CD4-positive, CD25-positive, alpha-beta regulatory T cell (primary cell): ENCODE results near the gene PLSCR2. TPM values are rescaled to one million over a fixed set of nuclear protein-coding genes. Genes with fewer than 3 reads are reported as not detected.

Source experiments
- ATAC-seq, 2 donors: fragments of 150-1000 bp; cut with Tn5 transposase; one replicate each; pipeline ENCODE4 v1.10.0; 2021; ENCODE audit warnings: low read depth in 2 of 2, moderate number of reproducible peaks in 2 of 2, moderate library complexity in 1 of 2
- DNase-seq, 3 donors: peaks; one replicate each; pipeline versions ENCODE4 v3.0.0 to v3.0.0-alpha.2; 2012 to 2022; ENCODE audit warnings: mixed read lengths in 1 of 3
- H3K27ac ChIP-seq: one replicate; pipeline ENCODE4 v1.7.0; 2013; ENCODE audit warnings: mild to moderate bottlenecking, low read length; ENCODE audit not compliant: insufficient read depth, poor library complexity, severe bottlenecking
- H3K27me3 ChIP-seq: one replicate; pipeline ENCODE4 v1.7.0; 2013; ENCODE audit warnings: low read length; ENCODE audit not compliant: control insufficient read depth, insufficient read depth
- H3K36me3 ChIP-seq: one replicate; pipeline ENCODE4 v1.7.0; 2013; ENCODE audit warnings: mild to moderate bottlenecking, low read length, moderate library complexity; ENCODE audit not compliant: control insufficient read depth, insufficient read depth
- H3K4me1 ChIP-seq: 2 replicates; pipeline ENCODE4 v1.7.0; 2013; ENCODE audit warnings: mild to moderate bottlenecking, low read length; ENCODE audit not compliant: insufficient read depth, control insufficient read depth, poor library complexity, severe bottlenecking
- H3K4me3 ChIP-seq: one replicate; pipeline ENCODE4 v1.7.0; 2013; ENCODE audit warnings: low read depth, mild to moderate bottlenecking, low read length, moderate library complexity
- H3K9me3 ChIP-seq, 2 experiments: 1 replicate in 1 of 2; 2 replicates in 1 of 2; pipeline ENCODE4 v1.7.0; 2013; ENCODE audit warnings: low read length in 2 of 2, mild to moderate bottlenecking in 1 of 2, moderate library complexity in 1 of 2; ENCODE audit not compliant: control insufficient read depth in 2 of 2
- H3K27ac Mint-ChIP-seq, 3 donors: one replicate each; pipeline ENCODE4 v1.8.0; 2020 to 2022; ENCODE audit warnings: mild to moderate bottlenecking in 3 of 3, mixed read lengths in 3 of 3, moderate library complexity in 2 of 3
- H3K27me3 Mint-ChIP-seq: one replicate; pipeline ENCODE4 v1.8.0; 2022; ENCODE audit warnings: mild to moderate bottlenecking, mixed read lengths
- H3K36me3 Mint-ChIP-seq: one replicate; pipeline ENCODE4 v1.8.0; 2020; ENCODE audit warnings: mixed read lengths
- H3K4me1 Mint-ChIP-seq, 4 donors: one replicate each; pipeline ENCODE4 v1.8.0; 2020 to 2022; ENCODE audit warnings: mixed read lengths in 4 of 4, mild to moderate bottlenecking in 1 of 4
- H3K4me3 Mint-ChIP-seq, 4 donors: one replicate each; pipeline ENCODE4 v1.8.0; 2020 to 2022; ENCODE audit warnings: mild to moderate bottlenecking in 4 of 4, mixed read lengths in 4 of 4, moderate library complexity in 3 of 4
- H3K9me3 Mint-ChIP-seq, 7 donors: one replicate each; pipeline ENCODE4 v1.8.0; 2020 to 2022; ENCODE audit warnings: mixed read lengths in 7 of 7, mild to moderate bottlenecking in 3 of 7, moderate library complexity in 2 of 7
- polyA plus RNA-seq, 4 donors: library from polyadenylated mRNA; unstranded; fragments of 300-500 nt; fragmentation: Illumina TruSeq; gene quantifications; one replicate each; pipeline ENCODE4 v1.2.3, GENCODE V29; 2021
- total RNA-seq: library from RNA; stranded (reverse); gene quantifications from one replicate; pipeline ENCODE4 v1.2.3, GENCODE V29; 2022

PLSCR2 gene, protein sequence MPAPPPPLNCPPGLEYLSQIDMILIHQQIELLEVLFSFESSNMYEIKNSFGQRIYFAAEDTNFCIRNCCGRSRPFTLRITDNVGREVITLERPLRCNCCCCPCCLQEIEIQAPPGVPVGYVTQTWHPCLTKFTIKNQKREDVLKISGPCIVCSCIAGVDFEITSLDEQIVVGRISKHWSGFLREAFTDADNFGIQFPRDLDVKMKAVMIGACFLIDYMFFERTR
- total RNA-seq (not detected), polyA plus RNA-seq (under 1 TPM in 1 of 4 donors, not detected in 3; 0.76 TPM)

DNA sequence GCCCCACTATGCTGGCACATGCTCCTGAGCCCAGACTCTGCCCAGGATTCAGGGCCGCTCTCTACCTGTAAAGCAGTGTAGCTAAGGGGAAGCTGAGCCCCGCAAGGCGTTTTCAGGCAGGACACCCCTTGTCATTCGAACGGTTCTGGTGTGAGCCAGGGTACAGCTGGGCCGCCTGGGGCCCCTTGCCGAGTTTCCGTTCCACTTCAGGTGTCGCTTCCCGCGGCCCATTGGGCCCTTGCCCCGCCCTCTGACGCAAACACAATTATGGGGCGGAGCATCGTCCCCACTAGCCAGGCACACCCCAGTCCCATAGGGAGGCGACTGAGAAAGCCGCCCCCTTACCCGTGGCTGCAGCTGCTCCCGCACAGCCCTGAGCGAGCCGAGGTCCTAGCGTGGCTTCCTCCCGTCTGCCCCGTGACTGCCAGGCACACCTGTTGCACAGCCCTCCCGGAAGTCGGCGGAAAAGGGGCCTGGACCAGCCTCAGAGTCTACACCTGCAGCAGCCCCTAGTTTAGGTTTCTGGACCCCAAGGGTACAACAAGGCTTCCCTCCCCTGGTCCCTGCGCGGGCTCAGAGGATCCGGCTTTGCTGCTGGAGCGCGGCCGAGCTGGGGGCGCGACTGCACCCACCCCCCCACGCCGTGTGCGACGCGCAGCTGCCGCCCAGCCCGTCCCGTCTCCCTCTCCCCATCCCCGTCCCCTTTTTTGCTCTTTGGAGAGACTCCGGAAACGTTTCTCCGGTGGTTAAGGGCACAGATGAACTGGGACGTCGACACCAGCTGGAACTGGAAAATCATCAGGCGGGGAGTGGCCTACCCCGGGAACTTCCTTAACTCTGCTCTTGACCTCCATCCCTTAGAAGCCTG, at the start of gene PLSCR2:
Gene PLSCR2 (minus strand): TSS at position 412 of the 868 bp plus-strand sequence. CDS start 9,657 bp downstream, outside the sequence.
- H3K27me3 ChIP-seq, result no peaks in the 10 kb centered on the region
- no peaks in the 10 kb centered on the region for H3K36me3 ChIP-seq
- no peaks in the 10 kb centered on the region for H3K9me3 ChIP-seq
- H3K36me3 Mint-ChIP-seq, result no peaks in the 10 kb centered on the region
- H3K9me3 Mint-ChIP-seq, result peaks cover 0 to 2% (median 0%) of the 10 kb centered on the region in 7 donors
- peak within 1 kb of the TSS; percentile 43 to 89 (median 84) for H3K4me3 Mint-ChIP-seq
- H3K27me3 Mint-ChIP-seq, result peaks cover 4% of the 10 kb centered on the region
- H3K4me3 ChIP-seq, result peak within 1 kb of the TSS; percentile 72
- peaks cover 5% of the 10 kb centered on the region for H3K4me1 ChIP-seq
- H3K27ac Mint-ChIP-seq, result peak within 1 kb of the TSS; percentile 52 to 55 (median 52)
- peaks cover 0 to 17% (median 5%) of the 10 kb centered on the region in 4 donors for H3K4me1 Mint-ChIP-seq
- DNase-seq, result peak; percentile 56 to 85 (median 70)
- peak within 1 kb of the TSS; percentile 50 for H3K27ac ChIP-seq
- ATAC-seq, result peak; percentile 88

DNA sequence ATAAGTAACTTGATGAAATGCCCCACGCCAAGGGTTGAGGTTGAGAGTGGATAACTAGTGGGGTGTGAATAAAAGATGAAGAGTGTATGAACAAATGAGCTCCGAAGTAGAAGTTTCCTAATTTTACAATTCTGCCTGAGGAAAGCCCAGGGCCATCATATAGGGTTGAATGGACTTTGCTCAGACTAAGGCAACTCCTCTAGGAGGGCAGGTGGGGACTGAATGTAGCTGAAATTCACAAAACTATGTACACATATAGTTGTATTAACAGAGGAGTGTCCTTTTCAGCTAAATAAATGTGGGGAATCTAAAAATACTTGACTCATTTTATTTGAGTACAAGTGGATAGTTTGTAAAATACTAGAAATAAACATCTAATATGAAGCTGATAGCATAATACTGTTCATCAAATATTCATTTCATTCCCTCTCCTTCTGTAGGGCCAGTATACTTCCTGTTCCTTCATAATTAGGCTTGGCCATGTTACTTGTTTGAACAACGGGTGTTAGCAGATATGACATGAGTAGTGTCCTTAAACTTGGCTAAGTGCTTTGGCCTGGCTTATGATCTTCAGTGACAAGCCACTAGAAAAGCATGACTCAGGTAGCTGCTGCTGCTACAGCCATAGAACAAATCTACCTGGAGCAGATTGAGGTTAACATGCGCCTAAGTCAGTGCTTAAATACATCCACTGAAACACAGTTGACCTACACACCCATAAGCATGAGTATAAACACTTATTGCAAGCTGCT, 48.5 kb upstream of the PLSCR2 start:
- Mint-ChIP-seq H3K36me3 (peaks cover 32% of the 10 kb centered on the region), H3K4me1 (peaks cover 0 to 8% (median 4%) of the 10 kb centered on the region in 4 donors)

DNA sequence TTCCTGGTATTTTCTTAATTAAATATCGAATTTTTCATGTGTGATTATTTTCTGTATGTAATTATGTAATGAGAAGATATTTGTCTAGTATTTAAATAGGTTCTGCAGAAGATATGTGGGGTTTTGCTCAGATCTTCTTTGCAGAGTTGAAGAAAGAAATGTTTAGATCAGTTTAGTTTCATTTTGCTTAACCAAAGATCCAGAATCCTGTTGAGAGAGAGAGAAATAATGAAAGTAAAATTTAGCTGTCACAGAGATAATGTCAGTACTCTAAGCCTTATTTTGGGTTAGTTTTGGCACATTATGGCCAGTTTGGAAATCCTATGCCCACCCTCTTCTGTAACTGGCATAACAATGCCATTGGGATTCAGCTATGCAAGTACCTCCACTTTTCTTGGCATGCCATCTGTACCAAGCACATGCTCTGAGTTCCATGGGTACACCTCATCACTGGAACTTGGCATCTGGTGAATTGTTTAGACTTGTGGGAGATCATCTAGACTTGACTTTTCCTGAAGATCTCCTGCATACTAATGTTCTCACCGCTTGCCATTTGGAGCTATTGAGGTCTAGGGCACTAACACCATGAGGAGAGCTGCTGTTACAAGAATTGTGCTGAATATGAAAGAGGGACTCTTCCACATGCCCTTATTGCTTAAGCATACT, 44.2 kb upstream of the PLSCR2 start:
- Mint-ChIP-seq H3K27ac (no peak overlapping the region), H3K9me3 (no peaks in the 10 kb centered on the region), H3K4me3 (no peak overlapping the region), H3K27me3 (no peaks in the 10 kb centered on the region), H3K4me1 (peaks cover 0 to 12% (median 4%) of the 10 kb centered on the region in 4 donors), H3K36me3 (peaks cover 15% of the 10 kb centered on the region)
- H3K9me3 ChIP-seq, result no peaks in the 10 kb centered on the region
- H3K36me3 ChIP-seq, result no peaks in the 10 kb centered on the region
- DNase-seq (peak in 1 of 3 donors; percentile 9), ATAC-seq (no peak)
- H3K4me1 ChIP-seq, result no peaks in the 10 kb centered on the region
- no peak overlapping the region for H3K4me3 ChIP-seq
- H3K27me3 ChIP-seq, result no peaks in the 10 kb centered on the region
- H3K27ac ChIP-seq, result no peak overlapping the region

More for the DNA sequence above, 48.5 kb upstream of the PLSCR2 start:
- no peak overlapping the region for H3K4me3 ChIP-seq
- no peaks in the 10 kb centered on the region for H3K9me3 Mint-ChIP-seq
- no peak overlapping the region for H3K27ac Mint-ChIP-seq
- no peak overlapping the region for H3K4me3 Mint-ChIP-seq
- no peaks in the 10 kb centered on the region for H3K4me1 ChIP-seq
- no peak overlapping the region for H3K27ac ChIP-seq
- no peak for ATAC-seq
- H3K27me3 Mint-ChIP-seq, result no peaks in the 10 kb centered on the region
- no peaks in the 10 kb centered on the region for H3K27me3 ChIP-seq
- no peaks in the 10 kb centered on the region for H3K36me3 ChIP-seq
- H3K9me3 ChIP-seq, result no peaks in the 10 kb centered on the region
- no peak for DNase-seq

DNA sequence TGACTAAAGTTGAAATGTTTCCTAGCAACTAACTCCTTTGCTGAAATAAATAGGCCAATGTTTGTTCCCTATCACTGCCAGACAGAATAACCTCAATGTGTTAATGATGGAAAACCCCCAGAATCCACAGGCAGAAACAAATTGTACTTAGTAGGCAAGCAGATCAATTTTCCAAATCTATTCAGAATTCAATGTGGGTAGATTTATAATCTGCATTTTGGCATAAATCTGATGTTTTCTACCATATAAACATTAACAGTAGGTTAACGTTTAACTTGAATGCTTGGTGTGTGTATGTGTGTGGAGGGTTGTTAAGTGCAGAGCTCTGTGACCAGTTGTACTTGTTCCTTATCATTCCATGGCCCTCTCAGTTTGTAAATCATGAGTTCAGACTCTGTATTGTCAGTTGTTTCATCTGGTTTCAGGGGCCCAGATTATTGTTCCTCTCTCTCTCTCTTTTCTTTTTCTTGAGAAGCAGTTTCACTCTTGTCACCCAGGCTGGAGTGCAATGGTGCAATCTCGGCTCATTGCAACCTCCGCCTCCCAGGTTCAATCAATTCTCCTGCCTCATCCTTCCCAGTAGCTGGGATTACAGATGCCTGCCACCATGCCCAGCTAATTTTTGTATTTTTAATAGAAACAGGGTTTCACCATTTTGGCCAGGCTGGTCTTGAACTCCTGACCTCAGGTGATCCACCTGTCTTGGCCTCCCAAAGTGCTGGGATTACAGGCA, 42.2 kb upstream of the PLSCR2 start:
- Mint-ChIP-seq H3K4me1 (peaks cover 0 to 12% (median 4%) of the 10 kb centered on the region in 4 donors), H3K36me3 (peaks cover 15% of the 10 kb centered on the region)

GRCh38 chr3:146507331-146508120, 38.2 kb upstream of the PLSCR2 start:
- no peak overlapping the region for H3K27ac ChIP-seq
- no peak for ATAC-seq
- H3K4me3 Mint-ChIP-seq, result no peak overlapping the region

More for the DNA sequence above, 42.2 kb upstream of the PLSCR2 start:
- Histone ChIP-seq H3K27ac (no peak overlapping the region), H3K36me3 (no peaks in the 10 kb centered on the region), H3K9me3 (no peaks in the 10 kb centered on the region), H3K4me3 (no peak overlapping the region), H3K27me3 (no peaks in the 10 kb centered on the region), H3K4me1 (no peaks in the 10 kb centered on the region)
- H3K4me3 Mint-ChIP-seq, result no peak overlapping the region
- H3K9me3 Mint-ChIP-seq, result no peaks in the 10 kb centered on the region
- DNase-seq, result no peak
- ATAC-seq, result no peak
- no peaks in the 10 kb centered on the region for H3K27me3 Mint-ChIP-seq
- H3K27ac Mint-ChIP-seq, result no peak overlapping the region

GRCh38 chr3:146505516-146505915, 36.2 kb upstream of the PLSCR2 start:
- H3K4me3 Mint-ChIP-seq, result no peak overlapping the region

More at GRCh38 chr3:146507331-146508120, 38.2 kb upstream of the PLSCR2 start:
- H3K4me1 Mint-ChIP-seq, result peaks cover 0 to 6% (median 0%) of the 10 kb centered on the region in 4 donors
- peaks cover 4% of the 10 kb centered on the region for H3K27me3 Mint-ChIP-seq
- H3K27ac Mint-ChIP-seq, result no peak overlapping the region
- no peaks in the 10 kb centered on the region for H3K9me3 Mint-ChIP-seq
- Histone ChIP-seq H3K27me3 (no peaks in the 10 kb centered on the region), H3K4me1 (no peaks in the 10 kb centered on the region), H3K36me3 (no peaks in the 10 kb centered on the region), H3K9me3 (no peaks in the 10 kb centered on the region), H3K4me3 (no peak overlapping the region)
- no peak for DNase-seq
- H3K36me3 Mint-ChIP-seq, result no peaks in the 10 kb centered on the region

More at GRCh38 chr3:146505516-146505915, 36.2 kb upstream of the PLSCR2 start:
- Mint-ChIP-seq H3K4me1 (peaks cover 0 to 2% (median 0%) of the 10 kb centered on the region in 4 donors), H3K27ac (no peak overlapping the region), H3K36me3 (no peaks in the 10 kb centered on the region), H3K27me3 (peaks cover 4% of the 10 kb centered on the region), H3K9me3 (no peaks in the 10 kb centered on the region)
- H3K27ac ChIP-seq, result no peak overlapping the region
- H3K9me3 ChIP-seq, result no peaks in the 10 kb centered on the region
- no peaks in the 10 kb centered on the region for H3K4me1 ChIP-seq
- no peak overlapping the region for H3K4me3 ChIP-seq
- H3K27me3 ChIP-seq, result no peaks in the 10 kb centered on the region
- no peak for ATAC-seq
- no peak for DNase-seq
- no peaks in the 10 kb centered on the region for H3K36me3 ChIP-seq
